ENCODE results near the gene NAAA.

DNA sequence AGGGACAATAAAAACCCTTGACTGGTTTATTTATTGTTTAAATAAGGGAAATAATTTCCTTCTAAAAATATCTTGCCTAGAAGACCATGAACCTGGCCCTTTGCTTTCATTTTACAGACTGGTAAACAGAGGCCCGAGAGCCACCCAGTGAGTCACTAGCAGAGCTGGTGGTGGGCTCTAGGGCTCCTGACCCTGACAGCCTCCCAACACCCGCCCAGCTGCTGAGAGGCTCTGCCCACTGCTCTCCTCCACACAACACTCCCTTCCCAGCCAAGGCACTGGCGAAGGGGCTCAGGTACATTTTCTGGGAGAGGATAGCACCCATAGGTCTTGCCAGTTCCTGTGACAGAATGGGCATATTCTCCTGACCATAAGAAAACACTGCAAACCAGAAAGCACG is 20.5 kb downstream of the NAAA start:
- TF ChIP-seq, protein P1, sequence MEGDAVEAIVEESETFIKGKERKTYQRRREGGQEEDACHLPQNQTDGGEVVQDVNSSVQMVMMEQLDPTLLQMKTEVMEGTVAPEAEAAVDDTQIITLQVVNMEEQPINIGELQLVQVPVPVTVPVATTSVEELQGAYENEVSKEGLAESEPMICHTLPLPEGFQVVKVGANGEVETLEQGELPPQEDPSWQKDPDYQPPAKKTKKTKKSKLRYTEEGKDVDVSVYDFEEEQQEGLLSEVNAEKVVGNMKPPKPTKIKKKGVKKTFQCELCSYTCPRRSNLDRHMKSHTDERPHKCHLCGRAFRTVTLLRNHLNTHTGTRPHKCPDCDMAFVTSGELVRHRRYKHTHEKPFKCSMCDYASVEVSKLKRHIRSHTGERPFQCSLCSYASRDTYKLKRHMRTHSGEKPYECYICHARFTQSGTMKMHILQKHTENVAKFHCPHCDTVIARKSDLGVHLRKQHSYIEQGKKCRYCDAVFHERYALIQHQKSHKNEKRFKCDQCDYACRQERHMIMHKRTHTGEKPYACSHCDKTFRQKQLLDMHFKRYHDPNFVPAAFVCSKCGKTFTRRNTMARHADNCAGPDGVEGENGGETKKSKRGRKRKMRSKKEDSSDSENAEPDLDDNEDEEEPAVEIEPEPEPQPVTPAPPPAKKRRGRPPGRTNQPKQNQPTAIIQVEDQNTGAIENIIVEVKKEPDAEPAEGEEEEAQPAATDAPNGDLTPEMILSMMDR (IDR thresholded peaks at IDR 0.05): no peak
- TF ChIP-seq ZFX (IDR thresholded peaks at IDR 0.05; ENCODE audit: borderline replicate concordance): no peak
